Coronary artery (tissue), 2 donors: ENCODE data around the gene TTC23.

Source experiments
- DNase-seq: peaks from one replicate; pipeline ENCODE4 v3.0.0-alpha.2; 2017; ENCODE audit warnings: low spot score
- H3K27ac ChIP-seq, 2 donors: fragments of 200-600 bp; sonication (generic); one replicate each; pipeline ENCODE4 v1.5.1; 2016 to 2019
- H3K4me3 ChIP-seq: fragments of 200-600 bp; sonication (generic); 2 replicates; pipeline ENCODE4 v1.5.1; 2016; ENCODE audit warnings: mild to moderate bottlenecking, moderate library complexity
- TF ChIP-seq, protein P1 (sequence below): fragments of 200-600 bp; sonication (generic); IDR thresholded peaks from one replicate; pipeline ENCODE4 v1.5.1; 2019; ENCODE audit warnings: antibody characterized with exemption

Gene TTC23

DNA sequence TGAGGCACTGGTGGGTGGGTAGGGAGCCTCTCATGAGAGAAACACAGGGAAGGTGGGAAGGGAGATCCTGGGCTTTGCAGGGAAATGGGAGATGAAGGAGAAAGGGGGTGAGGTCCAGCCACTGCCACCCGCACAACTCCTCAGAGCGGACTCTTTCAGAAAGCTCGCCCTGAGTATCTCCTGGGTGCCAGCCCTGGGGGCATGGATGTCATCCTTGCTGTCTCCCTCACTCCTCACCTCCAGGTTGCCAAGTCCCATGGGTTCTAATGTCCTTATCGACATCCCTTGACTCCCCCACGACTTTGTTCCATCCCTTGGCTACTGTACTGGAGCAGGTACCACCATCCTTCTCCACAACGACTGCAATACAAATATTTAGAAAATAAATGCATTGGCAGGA, 103.6 kb downstream of the TTC23 start:
- TF ChIP-seq, protein P1, sequence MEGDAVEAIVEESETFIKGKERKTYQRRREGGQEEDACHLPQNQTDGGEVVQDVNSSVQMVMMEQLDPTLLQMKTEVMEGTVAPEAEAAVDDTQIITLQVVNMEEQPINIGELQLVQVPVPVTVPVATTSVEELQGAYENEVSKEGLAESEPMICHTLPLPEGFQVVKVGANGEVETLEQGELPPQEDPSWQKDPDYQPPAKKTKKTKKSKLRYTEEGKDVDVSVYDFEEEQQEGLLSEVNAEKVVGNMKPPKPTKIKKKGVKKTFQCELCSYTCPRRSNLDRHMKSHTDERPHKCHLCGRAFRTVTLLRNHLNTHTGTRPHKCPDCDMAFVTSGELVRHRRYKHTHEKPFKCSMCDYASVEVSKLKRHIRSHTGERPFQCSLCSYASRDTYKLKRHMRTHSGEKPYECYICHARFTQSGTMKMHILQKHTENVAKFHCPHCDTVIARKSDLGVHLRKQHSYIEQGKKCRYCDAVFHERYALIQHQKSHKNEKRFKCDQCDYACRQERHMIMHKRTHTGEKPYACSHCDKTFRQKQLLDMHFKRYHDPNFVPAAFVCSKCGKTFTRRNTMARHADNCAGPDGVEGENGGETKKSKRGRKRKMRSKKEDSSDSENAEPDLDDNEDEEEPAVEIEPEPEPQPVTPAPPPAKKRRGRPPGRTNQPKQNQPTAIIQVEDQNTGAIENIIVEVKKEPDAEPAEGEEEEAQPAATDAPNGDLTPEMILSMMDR, result no peak
- Histone ChIP-seq H3K4me3 (no peak overlapping the region), H3K27ac (no peak overlapping the region)
- DNase-seq, result no peak

DNA sequence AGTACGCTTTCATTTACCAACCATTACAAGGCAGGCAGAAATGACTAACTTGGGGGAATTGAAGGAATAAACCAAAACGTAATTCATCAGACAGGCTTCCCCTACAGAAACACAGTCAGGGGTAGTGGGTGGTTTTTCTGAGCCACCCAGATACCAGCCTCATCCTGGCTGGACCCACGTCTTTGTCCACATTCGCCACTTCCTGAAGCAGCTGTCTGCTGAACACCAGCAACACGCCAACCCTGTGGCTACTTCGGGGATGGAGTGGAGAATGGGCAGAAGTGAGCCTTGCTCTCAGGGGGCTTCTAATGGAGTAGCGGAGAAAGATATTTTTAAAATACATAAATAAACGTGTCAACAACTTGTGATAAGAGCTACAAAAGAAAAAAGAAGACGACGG, 104.4 kb downstream of the TTC23 start:
- no peak overlapping the region for H3K4me3 ChIP-seq
- H3K27ac ChIP-seq, result no peak overlapping the region
- TF ChIP-seq, protein P1, result no peak
- no peak for DNase-seq

DNA sequence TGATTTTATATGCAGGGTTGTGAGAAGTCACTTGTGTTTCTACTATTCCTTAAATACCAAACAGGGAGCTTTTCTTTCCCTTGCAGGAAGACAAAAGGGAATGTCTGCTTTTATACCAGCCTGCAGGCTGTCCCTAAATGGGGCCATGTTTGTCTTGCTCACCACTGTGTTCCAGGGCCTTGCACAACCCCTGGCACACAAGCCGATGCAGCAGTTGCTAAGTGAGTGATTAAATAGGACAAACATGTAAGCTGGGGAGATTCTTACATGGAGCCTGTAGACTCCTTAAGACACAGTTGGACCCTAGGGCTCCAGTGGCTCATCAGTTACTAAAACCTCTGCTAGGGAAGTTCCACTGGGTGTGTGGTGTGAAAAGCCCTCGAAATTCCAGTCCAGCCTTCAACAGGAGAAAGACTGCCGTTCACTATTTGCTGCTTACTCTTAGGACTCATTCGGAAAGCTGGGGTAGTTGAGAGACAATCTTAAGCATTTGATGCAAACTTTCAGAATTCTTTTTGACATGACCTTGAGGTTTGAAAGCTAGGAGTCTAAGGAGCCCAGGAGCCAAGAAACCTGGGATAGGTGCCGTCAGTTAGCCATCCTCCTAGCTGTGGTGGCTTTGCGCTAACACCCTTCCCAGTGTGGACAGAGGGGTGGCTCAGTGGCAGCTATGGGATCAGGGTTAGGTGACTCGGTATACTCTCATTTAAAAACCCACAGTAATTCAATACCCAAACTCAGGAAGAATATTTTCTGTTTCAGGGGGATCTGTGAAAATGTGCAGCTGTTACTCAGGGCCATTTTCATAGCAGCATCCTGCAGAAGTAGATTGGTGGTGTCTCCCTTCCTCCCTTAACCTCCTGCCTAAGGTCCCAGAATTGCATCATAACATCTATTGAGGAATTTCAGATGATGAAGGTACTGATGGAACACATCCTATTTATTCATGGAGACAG, 105.4 kb downstream of the TTC23 start:
- Histone ChIP-seq H3K4me3 (no peak overlapping the region), H3K27ac (peak overlapping the region; percentile 65 to 76)
- TF ChIP-seq, protein P1, result no peak
- DNase-seq, result peak; percentile 88

DNA sequence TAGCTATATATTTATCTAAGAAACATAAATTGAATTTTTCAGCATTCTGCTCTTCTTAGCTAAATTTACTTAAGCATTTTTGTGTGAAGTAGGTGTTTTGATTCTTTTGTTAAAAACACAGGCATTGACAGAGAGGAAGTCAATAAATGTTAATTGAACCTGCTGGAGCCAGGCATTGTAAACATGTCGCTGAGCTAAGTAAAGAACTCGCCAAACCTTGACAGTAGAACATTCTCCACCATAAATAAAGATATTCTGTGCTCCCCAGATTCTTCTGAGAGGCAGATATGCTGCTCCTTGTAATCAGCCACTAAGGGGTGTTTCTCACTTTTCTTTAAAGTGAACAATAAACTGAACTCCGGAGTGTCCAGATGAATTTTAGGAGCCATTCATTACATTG, 106.1 kb downstream of the TTC23 start:
- Histone ChIP-seq H3K4me3 (no peak overlapping the region), H3K27ac (peak overlapping the region; percentile 7 to 18)
- TF ChIP-seq, protein P1, result no peak
- no peak for DNase-seq

DNA sequence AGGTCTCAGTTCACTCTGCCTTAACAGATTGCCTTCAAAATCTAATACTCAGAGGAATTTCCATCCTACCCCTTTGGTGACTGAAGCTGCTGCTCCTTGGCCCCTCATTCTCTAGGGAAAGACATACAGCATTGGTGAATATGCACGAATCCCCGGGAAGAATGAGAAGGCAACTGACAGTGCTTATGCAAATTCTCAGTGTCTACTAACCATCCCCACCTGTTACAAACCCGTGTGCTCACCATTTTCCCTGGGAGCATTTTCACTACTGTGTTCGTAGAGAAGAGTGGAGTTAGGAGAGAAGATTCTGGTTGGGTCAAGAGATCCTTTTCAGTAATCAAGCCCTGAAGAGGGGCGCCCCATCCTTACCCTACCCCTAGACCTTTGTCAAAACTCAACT, 106.8 kb downstream of the TTC23 start:
- TF ChIP-seq, protein P1, result no peak
- peak overlapping the region; percentile 7 to 10 for H3K27ac ChIP-seq
- no peak overlapping the region for H3K4me3 ChIP-seq
- no peak for DNase-seq

DNA sequence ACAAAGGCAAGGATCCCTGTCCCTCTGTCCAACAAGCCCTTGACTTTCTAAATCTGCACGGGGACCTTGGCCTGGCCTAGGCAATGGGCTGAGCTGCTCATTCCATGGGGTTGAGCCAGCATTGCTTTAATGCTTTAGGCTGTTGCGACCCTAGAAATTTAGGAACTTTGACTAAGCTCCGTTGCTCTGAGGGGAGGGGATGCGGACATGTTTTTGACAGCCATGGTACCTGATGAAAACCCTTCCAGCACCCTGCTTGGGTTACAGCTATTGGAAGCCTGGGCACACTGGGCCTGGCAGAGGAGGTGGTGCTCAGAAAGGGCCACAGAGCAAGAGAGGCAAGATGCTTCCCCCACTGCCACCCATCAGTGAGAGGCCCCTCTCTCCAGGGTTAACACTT, 107.4 kb downstream of the TTC23 start:
- TF ChIP-seq, protein P1, result no peak
- Histone ChIP-seq H3K4me3 (no peak overlapping the region), H3K27ac (no peak overlapping the region)
- DNase-seq, result no peak

DNA sequence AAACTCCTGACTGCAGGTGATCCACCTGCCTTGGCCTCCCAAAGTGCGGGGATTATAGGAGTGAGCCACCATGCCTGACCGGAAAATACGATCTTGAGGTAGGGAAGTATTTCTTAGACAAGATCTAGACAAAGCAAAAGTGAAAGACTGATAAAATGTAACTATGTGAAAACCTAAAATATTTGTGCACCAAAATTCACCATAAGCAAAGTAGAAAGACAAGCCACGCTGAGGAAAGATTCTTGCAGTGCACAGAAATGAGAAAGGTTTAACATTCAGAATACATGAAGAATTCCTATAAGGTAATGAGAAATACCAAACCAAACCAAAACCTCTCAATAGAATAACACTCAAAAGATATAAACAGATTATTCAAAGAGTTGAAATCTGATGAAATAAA, 108.8 kb downstream of the TTC23 start:
- TF ChIP-seq, protein P1, result no peak
- no peak overlapping the region for H3K27ac ChIP-seq

More for the DNA sequence above, 108.8 kb downstream of the TTC23 start:
- H3K4me3 ChIP-seq, result no peak overlapping the region
- no peak for DNase-seq
